HEK293 (cell line): ENCODE measurements around the gene SCUBE3.

ENCODE experiments used
- CTCF ChIA-PET: fragments of 350-600 bp; formaldehyde crosslinking; extraction: SDS; loops from one replicate; lab custom pipeline; 2021; ENCODE audit warnings: antibody characterized with exemption; lab: Yijun Ruan, JAX
- POLR2A ChIA-PET: fragments of 300-600 bp; formaldehyde crosslinking; extraction: SDS; loops from one replicate; lab custom pipeline; 2020; ENCODE audit warnings: antibody characterized with exemption, inconsistent platforms; lab: Yijun Ruan, JAX
- H3K27ac ChIP-seq: fragments of 200-500 bp; sonication (Bioruptor generic); 2 replicates; pipeline ENCODE4 v1.5.1; 2014; ENCODE audit warnings: low read depth, low read length, control low read depth, inconsistent platforms; ENCODE audit errors: extremely low read depth
- H3K36me3 ChIP-seq, 2 experiments: fragments of 200-500 bp in 1 of 2; sonication (Bioruptor generic) in 1 of 2; 1 replicate in 1 of 2; 2 replicates in 1 of 2; pipeline ENCODE4 v1.5.1; 2014 to 2017; ENCODE audit warnings: inconsistent platforms in 2 of 2, low read length in 2 of 2; ENCODE audit not compliant: control insufficient read depth in 2 of 2, insufficient read depth in 1 of 2
- H3K4me1 ChIP-seq: fragments of 200-500 bp; sonication (Bioruptor generic); 2 replicates; pipeline ENCODE4 v1.5.1; 2014; ENCODE audit warnings: mild to moderate bottlenecking, low read length, inconsistent platforms; ENCODE audit not compliant: control insufficient read depth, insufficient read depth
- H3K4me3 ChIP-seq: 2 replicates; pipeline ENCODE4 v1.5.1; 2011; ENCODE audit warnings: low read depth, mild to moderate bottlenecking, control low read depth, low read length, moderate library complexity
- H3K9me3 ChIP-seq: fragments of 200-500 bp; sonication (Bioruptor generic); 2 replicates; pipeline ENCODE4 v1.5.1; 2014; ENCODE audit warnings: low read depth, low read length, inconsistent platforms; ENCODE audit not compliant: control insufficient read depth, insufficient read depth
- EGR2 ChIP-seq: fragments of 450-650 bp; formaldehyde crosslinking; IDR thresholded peaks from 2 replicates; pipeline ENCODE4 v1.5.1; 2016; ENCODE audit warnings: low read depth, missing biosample characterization, missing genetic modification characterization
- HOXC10 ChIP-seq: sonication (generic); formaldehyde crosslinking; IDR thresholded peaks from 2 replicates; pipeline ENCODE4 v1.8.1; 2023; ENCODE audit warnings: mild to moderate bottlenecking, missing genetic modification reagents
- PATZ1 ChIP-seq: fragments of 450-650 bp; formaldehyde crosslinking; IDR thresholded peaks from 2 replicates; pipeline ENCODE4 v1.5.1; 2016; ENCODE audit warnings: missing biosample characterization, missing genetic modification characterization
- RBAK ChIP-seq: fragments of 450-650 bp; formaldehyde crosslinking; IDR thresholded peaks from 2 replicates; pipeline ENCODE4 v1.5.1; 2016; ENCODE audit warnings: missing biosample characterization, missing genetic modification characterization
- SP7 ChIP-seq: fragments of 450-650 bp; formaldehyde crosslinking; IDR thresholded peaks from 2 replicates; pipeline ENCODE4 v1.5.1; 2016; ENCODE audit warnings: missing biosample characterization, missing genetic modification characterization
- ZBTB21 ChIP-seq: fragments of 450-650 bp; formaldehyde crosslinking; IDR thresholded peaks from 2 replicates; pipeline ENCODE4 v1.5.1; 2017; ENCODE audit warnings: missing biosample characterization, missing genetic modification characterization
- ZFP3 ChIP-seq: fragments of 450-650 bp; formaldehyde crosslinking; IDR thresholded peaks from 2 replicates; pipeline ENCODE4 v1.5.1; 2016; ENCODE audit warnings: low read depth, missing biosample characterization, missing genetic modification characterization
- ZNF132 ChIP-seq: fragments of 450-650 bp; formaldehyde crosslinking; IDR thresholded peaks from 2 replicates; pipeline ENCODE4 v1.5.1; 2017; ENCODE audit warnings: missing biosample characterization, missing genetic modification characterization, borderline replicate concordance
- ZNF311 ChIP-seq: fragments of 450-650 bp; formaldehyde crosslinking; IDR thresholded peaks from 2 replicates; pipeline ENCODE4 v1.5.1; 2017; ENCODE audit warnings: missing biosample characterization, missing genetic modification characterization, borderline replicate concordance
- ZNF394 ChIP-seq: fragments of 450-650 bp; formaldehyde crosslinking; IDR thresholded peaks from 2 replicates; pipeline ENCODE4 v1.5.1; 2016; ENCODE audit warnings: missing biosample characterization, missing genetic modification characterization, mild to moderate bottlenecking, moderate library complexity, borderline replicate concordance
- ZNF629 ChIP-seq: fragments of 450-650 bp; formaldehyde crosslinking; IDR thresholded peaks from 2 replicates; pipeline ENCODE4 v1.5.1; 2017; ENCODE audit warnings: missing biosample characterization, missing genetic modification characterization
- ZNF664 ChIP-seq: fragments of 450-650 bp; formaldehyde crosslinking; IDR thresholded peaks from 2 replicates; pipeline ENCODE4 v1.5.1; 2016; ENCODE audit warnings: missing biosample characterization, missing genetic modification characterization
- ZNF792 ChIP-seq: fragments of 450-650 bp; formaldehyde crosslinking; IDR thresholded peaks from 2 replicates; pipeline ENCODE4 v1.5.1; 2016; ENCODE audit warnings: missing biosample characterization, missing genetic modification characterization
- ZSCAN30 ChIP-seq: fragments of 450-650 bp; IDR thresholded peaks from 2 replicates; pipeline ENCODE4 v1.5.1; 2018; ENCODE audit warnings: missing biosample characterization, mild to moderate bottlenecking, missing genetic modification characterization, moderate library complexity
- ZSCAN5A ChIP-seq: fragments of 450-650 bp; formaldehyde crosslinking; IDR thresholded peaks from 2 replicates; pipeline ENCODE4 v1.5.1; 2016; ENCODE audit warnings: missing biosample characterization, missing genetic modification characterization
- ZXDB ChIP-seq: fragments of 450-650 bp; formaldehyde crosslinking; IDR thresholded peaks from 2 replicates; pipeline ENCODE4 v1.5.1; 2016; ENCODE audit warnings: missing biosample characterization, missing genetic modification characterization
- TF ChIP-seq, protein P1 (sequence below): fragments of 450-650 bp; formaldehyde crosslinking; IDR thresholded peaks from 2 replicates; pipeline ENCODE4 v1.5.1; 2017; ENCODE audit warnings: missing biosample characterization, missing genetic modification characterization
- TF ChIP-seq, protein P2 (sequence below): IDR thresholded peaks from 2 replicates; pipeline ENCODE4 v1.6.1; 2011; ENCODE audit warnings: mild to moderate bottlenecking, low read depth, low read length, borderline replicate concordance
- TF ChIP-seq, protein P3 (sequence below): fragments of 450-650 bp; formaldehyde crosslinking; IDR thresholded peaks from 2 replicates; pipeline ENCODE4 v1.5.1; 2016; ENCODE audit warnings: missing biosample characterization, missing genetic modification characterization

The SCUBE3 gene

DNA sequence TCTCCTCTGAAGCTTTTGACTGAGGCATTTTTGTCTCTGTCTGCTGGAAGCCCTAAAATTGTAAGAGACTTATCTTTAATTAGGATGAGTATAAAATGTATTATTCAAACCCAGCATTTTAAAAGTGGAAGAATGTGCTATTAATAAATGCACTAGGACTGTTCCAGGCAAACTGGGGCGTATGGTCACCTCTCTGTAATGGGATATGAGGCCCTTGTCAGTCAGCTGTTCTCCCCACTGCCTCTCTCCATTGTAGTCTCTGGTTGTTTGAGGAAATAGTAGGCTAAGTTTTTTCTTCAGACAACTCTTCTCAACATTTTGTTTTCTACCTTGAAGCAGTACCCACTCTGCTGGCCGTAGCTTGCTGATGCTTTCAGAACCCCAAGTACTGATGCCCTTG lies 69.6 kb downstream of the SCUBE3 start:
- Histone ChIP-seq H3K4me1 (peaks cover 14% of the 10 kb centered on the region), H3K36me3 (peaks cover 30 to 61% of the 10 kb centered on the region in 2 experiments; a peak in 2 of 3 replicates), H3K4me3 (no peak overlapping the region), H3K27ac (no peak overlapping the region), H3K9me3 (no peaks in the 10 kb centered on the region)
- ChIA-PET POLR2A (no interaction called here), CTCF (interaction anchor here (0.6 to 2.4 kb wide), 3 partner anchors 10 to 264 kb away, joined by 3 to 5 read pairs (median 3); no protein-coding TSS in a partner anchor)
- TF ChIP-seq HOXC10 (CRISPR knock-in tag) (no peak), EGR2 (no peak), ZNF132 (tag by site-specific recombination) (no peak), ZNF792 (tag by site-specific recombination) (no peak), ZBTB21 (tag by site-specific recombination) (no peak), ZXDB (tag by site-specific recombination) (no peak), ZSCAN5A (tag by site-specific recombination) (no peak), RBAK (tag by site-specific recombination) (no peak), ZFP3 (tag by site-specific recombination) (no peak), SP7 (tag by site-specific recombination) (no peak), ZSCAN30 (no peak), PATZ1 (tag by site-specific recombination) (no peak), ZNF394 (tag by site-specific recombination) (no peak), ZNF629 (tag by site-specific recombination) (no peak), ZNF311 (tag by site-specific recombination) (no peak), ZNF664 (tag by site-specific recombination) (no peak)
- TF ChIP-seq, protein P1, sequence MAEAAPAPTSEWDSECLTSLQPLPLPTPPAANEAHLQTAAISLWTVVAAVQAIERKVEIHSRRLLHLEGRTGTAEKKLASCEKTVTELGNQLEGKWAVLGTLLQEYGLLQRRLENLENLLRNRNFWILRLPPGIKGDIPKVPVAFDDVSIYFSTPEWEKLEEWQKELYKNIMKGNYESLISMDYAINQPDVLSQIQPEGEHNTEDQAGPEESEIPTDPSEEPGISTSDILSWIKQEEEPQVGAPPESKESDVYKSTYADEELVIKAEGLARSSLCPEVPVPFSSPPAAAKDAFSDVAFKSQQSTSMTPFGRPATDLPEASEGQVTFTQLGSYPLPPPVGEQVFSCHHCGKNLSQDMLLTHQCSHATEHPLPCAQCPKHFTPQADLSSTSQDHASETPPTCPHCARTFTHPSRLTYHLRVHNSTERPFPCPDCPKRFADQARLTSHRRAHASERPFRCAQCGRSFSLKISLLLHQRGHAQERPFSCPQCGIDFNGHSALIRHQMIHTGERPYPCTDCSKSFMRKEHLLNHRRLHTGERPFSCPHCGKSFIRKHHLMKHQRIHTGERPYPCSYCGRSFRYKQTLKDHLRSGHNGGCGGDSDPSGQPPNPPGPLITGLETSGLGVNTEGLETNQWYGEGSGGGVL (tag by site-specific recombination): no peak
- TF ChIP-seq, protein P2, sequence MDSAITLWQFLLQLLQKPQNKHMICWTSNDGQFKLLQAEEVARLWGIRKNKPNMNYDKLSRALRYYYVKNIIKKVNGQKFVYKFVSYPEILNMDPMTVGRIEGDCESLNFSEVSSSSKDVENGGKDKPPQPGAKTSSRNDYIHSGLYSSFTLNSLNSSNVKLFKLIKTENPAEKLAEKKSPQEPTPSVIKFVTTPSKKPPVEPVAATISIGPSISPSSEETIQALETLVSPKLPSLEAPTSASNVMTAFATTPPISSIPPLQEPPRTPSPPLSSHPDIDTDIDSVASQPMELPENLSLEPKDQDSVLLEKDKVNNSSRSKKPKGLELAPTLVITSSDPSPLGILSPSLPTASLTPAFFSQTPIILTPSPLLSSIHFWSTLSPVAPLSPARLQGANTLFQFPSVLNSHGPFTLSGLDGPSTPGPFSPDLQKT: no peak
- TF ChIP-seq, protein P3, sequence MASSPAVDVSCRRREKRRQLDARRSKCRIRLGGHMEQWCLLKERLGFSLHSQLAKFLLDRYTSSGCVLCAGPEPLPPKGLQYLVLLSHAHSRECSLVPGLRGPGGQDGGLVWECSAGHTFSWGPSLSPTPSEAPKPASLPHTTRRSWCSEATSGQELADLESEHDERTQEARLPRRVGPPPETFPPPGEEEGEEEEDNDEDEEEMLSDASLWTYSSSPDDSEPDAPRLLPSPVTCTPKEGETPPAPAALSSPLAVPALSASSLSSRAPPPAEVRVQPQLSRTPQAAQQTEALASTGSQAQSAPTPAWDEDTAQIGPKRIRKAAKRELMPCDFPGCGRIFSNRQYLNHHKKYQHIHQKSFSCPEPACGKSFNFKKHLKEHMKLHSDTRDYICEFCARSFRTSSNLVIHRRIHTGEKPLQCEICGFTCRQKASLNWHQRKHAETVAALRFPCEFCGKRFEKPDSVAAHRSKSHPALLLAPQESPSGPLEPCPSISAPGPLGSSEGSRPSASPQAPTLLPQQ (tag by site-specific recombination): no peak
